C4-2B (cell line): ENCODE measurements around the gene GMDS.

ENCODE experiments used
- H3K27ac ChIP-seq: fragments of 450-650 bp; 2 replicates; pipeline ENCODE4 v1.5.1; 2017
- ZFX ChIP-seq: fragments of 450-650 bp; IDR thresholded peaks from 2 replicates; pipeline ENCODE4 v1.6.1; 2017
- TF ChIP-seq, protein P1 (sequence below): fragments of 450-650 bp; conservative IDR thresholded peaks from 2 replicates; pipeline ENCODE4 v1.5.1; 2017; ENCODE audit warnings: mild to moderate bottlenecking

GMDS gene

DNA sequence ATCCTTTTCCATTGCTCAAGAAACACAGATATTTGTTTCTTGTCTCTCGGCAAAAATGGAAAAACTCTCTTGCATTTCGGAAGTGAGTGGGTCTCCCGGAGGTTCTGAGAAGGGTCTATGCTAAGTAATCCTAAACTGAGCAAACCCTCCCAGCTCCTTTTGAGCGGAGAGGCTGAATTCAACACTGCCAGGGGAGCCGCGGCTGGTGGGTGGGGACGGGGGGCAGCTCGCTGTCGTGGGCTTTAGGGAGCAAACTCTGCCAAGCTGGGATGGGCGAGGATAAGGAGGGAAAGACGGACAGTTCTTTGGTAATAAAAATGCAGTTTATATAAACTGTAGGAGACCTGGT is 424.3 kb downstream of the GMDS start:
- no peak overlapping the region for H3K27ac ChIP-seq
- no peak for TF ChIP-seq ZFX
- TF ChIP-seq, protein P1, sequence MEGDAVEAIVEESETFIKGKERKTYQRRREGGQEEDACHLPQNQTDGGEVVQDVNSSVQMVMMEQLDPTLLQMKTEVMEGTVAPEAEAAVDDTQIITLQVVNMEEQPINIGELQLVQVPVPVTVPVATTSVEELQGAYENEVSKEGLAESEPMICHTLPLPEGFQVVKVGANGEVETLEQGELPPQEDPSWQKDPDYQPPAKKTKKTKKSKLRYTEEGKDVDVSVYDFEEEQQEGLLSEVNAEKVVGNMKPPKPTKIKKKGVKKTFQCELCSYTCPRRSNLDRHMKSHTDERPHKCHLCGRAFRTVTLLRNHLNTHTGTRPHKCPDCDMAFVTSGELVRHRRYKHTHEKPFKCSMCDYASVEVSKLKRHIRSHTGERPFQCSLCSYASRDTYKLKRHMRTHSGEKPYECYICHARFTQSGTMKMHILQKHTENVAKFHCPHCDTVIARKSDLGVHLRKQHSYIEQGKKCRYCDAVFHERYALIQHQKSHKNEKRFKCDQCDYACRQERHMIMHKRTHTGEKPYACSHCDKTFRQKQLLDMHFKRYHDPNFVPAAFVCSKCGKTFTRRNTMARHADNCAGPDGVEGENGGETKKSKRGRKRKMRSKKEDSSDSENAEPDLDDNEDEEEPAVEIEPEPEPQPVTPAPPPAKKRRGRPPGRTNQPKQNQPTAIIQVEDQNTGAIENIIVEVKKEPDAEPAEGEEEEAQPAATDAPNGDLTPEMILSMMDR = no peak

GRCh38 chr6:1820714-1821113 is 424.7 kb downstream of the GMDS start:
- TF ChIP-seq ZFX = no peak
- TF ChIP-seq, protein P1 = no peak

GRCh38 chr6:1820165-1820564 is 425.2 kb downstream of the GMDS start:
- TF ChIP-seq, protein P1 = no peak
- no peak for TF ChIP-seq ZFX
- H3K27ac ChIP-seq = no peak overlapping the region

More at GRCh38 chr6:1820714-1821113, 424.7 kb downstream of the GMDS start:
- no peak overlapping the region for H3K27ac ChIP-seq

GRCh38 chr6:1819007-1819406 is 426.4 kb downstream of the GMDS start:
- H3K27ac ChIP-seq = no peak overlapping the region

GRCh38 chr6:1817033-1817761 is 428.2 kb downstream of the GMDS start:
- TF ChIP-seq, protein P1 = no peak
- no peak for TF ChIP-seq ZFX
- no peak overlapping the region for H3K27ac ChIP-seq

More at GRCh38 chr6:1819007-1819406, 426.4 kb downstream of the GMDS start:
- TF ChIP-seq, protein P1 = no peak
- no peak for TF ChIP-seq ZFX

GRCh38 chr6:1815827-1816452 is 429.5 kb downstream of the GMDS start:
- TF ChIP-seq, protein P1 = no peak
- no peak for TF ChIP-seq ZFX
- H3K27ac ChIP-seq = no peak overlapping the region

- H3K27ac ChIP-seq = no peak overlapping the region
- TF ChIP-seq, protein P1 = no peak
- TF ChIP-seq ZFX = no peak
Measured at GRCh38 chr6:1814279-1814678, 431.1 kb downstream of the GMDS start.
